ENCODE results near the gene LETM1.

LETM1 gene

DNA sequence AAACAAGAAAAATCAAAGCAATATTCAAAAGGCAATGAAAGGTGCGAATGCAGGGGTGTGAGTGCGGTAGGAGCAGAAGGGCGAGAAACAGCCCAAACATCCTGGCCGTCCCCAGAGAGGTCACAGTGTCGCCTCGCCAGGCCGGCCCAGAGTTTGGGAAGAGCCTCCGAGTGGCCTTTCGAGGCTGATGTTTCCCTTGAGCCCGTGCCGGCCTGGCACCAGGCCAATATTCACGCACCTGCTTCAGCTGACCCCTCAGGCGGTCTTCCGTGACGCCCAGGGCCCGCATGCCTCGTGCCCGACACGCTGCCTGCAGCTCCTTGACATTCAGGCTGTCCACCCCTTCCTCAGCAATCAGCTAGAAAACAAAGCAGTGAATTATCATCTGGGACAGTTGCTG, 30.6 kb downstream of the LETM1 start:
- DNase-seq: no peak
- Histone ChIP-seq H3K27ac (ENCODE audit: insufficient read depth in 1 of 2, low read depth in 1 of 2, low read length in 2 of 2, poor library complexity in 1 of 2, severe bottlenecking in 2 of 2) (no peak overlapping the region), H3K4me3 (ENCODE audit: control insufficient read depth in 1 of 7, extremely low read depth in 1 of 7, insufficient read depth in 4 of 7, low read depth in 2 of 7, low read length in 6 of 7) (no peak overlapping the region), H3K9me3 (ENCODE audit: control extremely low read depth in 1 of 5, control insufficient read depth in 4 of 5, insufficient read depth in 2 of 5, low read depth in 1 of 5, low read length in 4 of 5) (no peaks in the 10 kb centered on the region), H3K36me3 (ENCODE audit: control insufficient read depth in 4 of 4, insufficient read depth in 4 of 4, low read length in 3 of 4) (peaks cover 0 to 66% (median 45%) of the 10 kb centered on the region in 4 experiments), H3K27me3 (replicated peaks in 2 of 5; ENCODE audit: control insufficient read depth in 4 of 5, insufficient read depth in 5 of 5, low read length in 4 of 5) (no peaks in the 10 kb centered on the region), H3K4me1 (ENCODE audit: control extremely low read depth in 1 of 4, control insufficient read depth in 4 of 4, insufficient read depth in 4 of 4, low read length in 3 of 4) (no peaks in the 10 kb centered on the region)
- ChIA-PET POLR2A (no interaction called here), CTCF (no interaction called here)
- WGBS (ENCODE audit: insufficient coverage): 97% methylated on average over 19 of the region's 19 CpGs

DNA sequence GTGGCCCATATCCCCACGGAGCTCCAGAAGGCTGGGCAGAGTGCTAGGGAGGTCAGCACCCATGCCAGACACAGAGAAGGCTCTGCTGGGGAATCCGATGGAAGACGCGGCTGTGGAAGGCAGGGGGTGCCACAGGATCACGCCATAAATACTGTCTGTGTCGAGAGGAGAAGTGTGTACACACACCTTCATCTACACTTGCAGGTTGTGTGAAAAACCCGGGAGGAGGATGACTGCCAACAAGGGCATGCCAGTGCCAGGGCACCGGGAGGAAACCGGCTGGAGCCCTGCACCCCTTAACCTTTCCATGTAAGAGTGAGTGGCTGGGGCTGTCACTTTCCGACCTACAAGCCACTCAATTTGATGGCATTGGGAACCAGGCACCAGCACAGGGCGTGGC, 31.2 kb downstream of the LETM1 start:
- 98% methylated on average over 9 of the region's 11 CpGs for WGBS (ENCODE audit: insufficient coverage)
- peaks cover 0 to 67% (median 49%) of the 10 kb centered on the region in 4 experiments for H3K36me3 ChIP-seq (ENCODE audit: control insufficient read depth in 4 of 4, insufficient read depth in 4 of 4, low read length in 3 of 4)
- ChIA-PET POLR2A (no interaction called here), CTCF (no interaction called here)
- H3K4me1 ChIP-seq (ENCODE audit: control extremely low read depth in 1 of 4, control insufficient read depth in 4 of 4, insufficient read depth in 4 of 4, low read length in 3 of 4): no peaks in the 10 kb centered on the region
- no peaks in the 10 kb centered on the region for H3K27me3 ChIP-seq (replicated peaks in 2 of 5; ENCODE audit: control insufficient read depth in 4 of 5, insufficient read depth in 5 of 5, low read length in 4 of 5)
- no peak for DNase-seq
- H3K27ac ChIP-seq (ENCODE audit: insufficient read depth in 1 of 2, low read depth in 1 of 2, low read length in 2 of 2, poor library complexity in 1 of 2, severe bottlenecking in 2 of 2): no peak overlapping the region
- no peaks in the 10 kb centered on the region for H3K9me3 ChIP-seq (ENCODE audit: control extremely low read depth in 1 of 5, control insufficient read depth in 4 of 5, insufficient read depth in 2 of 5, low read depth in 1 of 5, low read length in 4 of 5)
- H3K4me3 ChIP-seq (ENCODE audit: control insufficient read depth in 1 of 7, extremely low read depth in 1 of 7, insufficient read depth in 4 of 7, low read depth in 2 of 7, low read length in 6 of 7): no peak overlapping the region

DNA sequence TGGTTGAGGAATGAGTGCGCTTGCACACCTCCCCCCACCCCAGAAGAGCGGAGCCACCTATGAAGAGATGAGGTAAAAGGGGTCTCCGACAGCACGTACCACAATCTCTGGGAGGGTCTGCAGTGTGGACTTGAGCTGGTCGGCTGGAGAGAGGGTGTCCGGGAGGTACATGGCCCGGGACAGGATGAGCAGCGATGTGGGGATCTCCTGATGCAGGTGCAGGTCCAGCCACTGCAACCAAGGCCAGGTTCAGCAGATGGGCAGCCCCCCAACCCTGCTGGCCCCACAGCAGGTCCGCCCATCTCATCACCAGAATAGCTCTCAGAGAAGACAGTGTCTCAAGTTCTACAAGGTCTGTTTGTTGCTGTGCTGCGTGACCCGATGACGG, 32.4 kb downstream of the LETM1 start:
- POLR2A ChIA-PET: no interaction called here
- no peak for DNase-seq
- Histone ChIP-seq H3K4me3 (ENCODE audit: control insufficient read depth in 1 of 7, extremely low read depth in 1 of 7, insufficient read depth in 4 of 7, low read depth in 2 of 7, low read length in 6 of 7) (no peak overlapping the region), H3K9me3 (ENCODE audit: control extremely low read depth in 1 of 5, control insufficient read depth in 4 of 5, insufficient read depth in 2 of 5, low read depth in 1 of 5, low read length in 4 of 5) (no peaks in the 10 kb centered on the region), H3K27ac (ENCODE audit: insufficient read depth in 1 of 2, low read depth in 1 of 2, low read length in 2 of 2, poor library complexity in 1 of 2, severe bottlenecking in 2 of 2) (no peak overlapping the region), H3K4me1 (ENCODE audit: control extremely low read depth in 1 of 4, control insufficient read depth in 4 of 4, insufficient read depth in 4 of 4, low read length in 3 of 4) (no peaks in the 10 kb centered on the region), H3K36me3 (ENCODE audit: control insufficient read depth in 4 of 4, insufficient read depth in 4 of 4, low read length in 3 of 4) (peaks cover 0 to 75% (median 53%) of the 10 kb centered on the region in 4 experiments), H3K27me3 (replicated peaks in 2 of 5; ENCODE audit: control insufficient read depth in 4 of 5, insufficient read depth in 5 of 5, low read length in 4 of 5) (no peaks in the 10 kb centered on the region)
- CTCF ChIA-PET: no interaction called here
- 97% methylated on average over 8 of the region's 12 CpGs for WGBS (ENCODE audit: insufficient coverage)

DNA sequence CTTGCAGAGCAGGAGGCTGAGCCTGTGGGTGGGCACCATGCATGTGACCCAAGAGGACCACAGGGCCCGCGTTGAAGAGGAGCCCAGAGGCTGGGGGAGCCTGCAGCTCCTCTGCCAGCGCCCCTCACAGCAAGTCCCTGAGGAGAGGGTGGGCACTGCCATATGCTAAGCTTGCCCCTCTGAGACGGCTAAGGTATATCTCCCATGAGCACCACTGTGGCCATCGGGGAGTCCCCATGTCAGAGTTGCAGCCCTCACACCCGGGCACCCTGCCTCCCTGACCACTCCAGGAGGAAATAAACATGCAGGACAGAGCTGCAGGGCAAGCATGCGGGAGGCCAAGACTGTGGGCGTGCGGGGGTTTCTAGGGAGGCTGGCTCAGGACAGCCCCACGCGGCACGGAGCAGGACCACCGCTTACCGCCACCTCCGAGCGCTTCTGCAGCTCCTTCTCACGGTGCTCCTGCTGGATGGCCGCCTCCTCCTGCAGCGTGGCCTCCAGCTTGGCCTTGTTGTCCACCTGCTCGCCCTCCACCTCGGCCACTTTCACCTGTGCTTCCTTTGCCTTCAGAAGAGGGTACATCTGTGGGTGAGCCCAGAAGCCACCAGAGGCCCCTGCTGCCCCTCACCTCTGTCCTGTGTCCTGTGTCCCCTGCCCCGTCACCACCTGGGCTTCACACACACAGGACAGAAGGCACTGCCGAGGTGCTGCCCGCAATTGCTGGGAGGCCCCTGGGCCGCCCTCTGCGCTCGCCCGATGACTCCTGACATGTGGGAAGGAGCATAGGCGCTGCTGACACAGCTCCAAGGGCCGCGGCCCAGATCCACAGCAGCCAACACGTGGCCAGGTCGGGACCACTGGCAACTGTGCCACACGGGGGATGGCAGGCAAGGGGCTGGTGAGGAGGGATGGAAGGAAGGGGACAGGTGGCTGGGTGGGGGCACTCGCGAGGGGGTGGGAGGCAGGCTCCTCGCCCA, 33.1 kb downstream of the LETM1 start:
- DNase-seq: no peak
- ChIA-PET POLR2A (no interaction called here), CTCF (interaction anchor here (1.7 kb wide), 1 partner anchor 12 kb away, joined by 7 read pairs; no protein-coding TSS in a partner anchor)
- Histone ChIP-seq H3K36me3 (ENCODE audit: control insufficient read depth in 4 of 4, insufficient read depth in 4 of 4, low read length in 3 of 4) (peaks cover 0 to 79% (median 57%) of the 10 kb centered on the region in 4 experiments), H3K9me3 (ENCODE audit: control extremely low read depth in 1 of 5, control insufficient read depth in 4 of 5, insufficient read depth in 2 of 5, low read depth in 1 of 5, low read length in 4 of 5) (no peaks in the 10 kb centered on the region), H3K4me3 (ENCODE audit: control insufficient read depth in 1 of 7, extremely low read depth in 1 of 7, insufficient read depth in 4 of 7, low read depth in 2 of 7, low read length in 6 of 7) (no peak overlapping the region), H3K27ac (ENCODE audit: insufficient read depth in 1 of 2, low read depth in 1 of 2, low read length in 2 of 2, poor library complexity in 1 of 2, severe bottlenecking in 2 of 2) (no peak overlapping the region), H3K27me3 (replicated peaks in 2 of 5; ENCODE audit: control insufficient read depth in 4 of 5, insufficient read depth in 5 of 5, low read length in 4 of 5) (no peaks in the 10 kb centered on the region), H3K4me1 (ENCODE audit: control extremely low read depth in 1 of 4, control insufficient read depth in 4 of 4, insufficient read depth in 4 of 4, low read length in 3 of 4) (no peaks in the 10 kb centered on the region)
- 92% methylated on average over 28 of the region's 37 CpGs for WGBS (ENCODE audit: insufficient coverage)

DNA sequence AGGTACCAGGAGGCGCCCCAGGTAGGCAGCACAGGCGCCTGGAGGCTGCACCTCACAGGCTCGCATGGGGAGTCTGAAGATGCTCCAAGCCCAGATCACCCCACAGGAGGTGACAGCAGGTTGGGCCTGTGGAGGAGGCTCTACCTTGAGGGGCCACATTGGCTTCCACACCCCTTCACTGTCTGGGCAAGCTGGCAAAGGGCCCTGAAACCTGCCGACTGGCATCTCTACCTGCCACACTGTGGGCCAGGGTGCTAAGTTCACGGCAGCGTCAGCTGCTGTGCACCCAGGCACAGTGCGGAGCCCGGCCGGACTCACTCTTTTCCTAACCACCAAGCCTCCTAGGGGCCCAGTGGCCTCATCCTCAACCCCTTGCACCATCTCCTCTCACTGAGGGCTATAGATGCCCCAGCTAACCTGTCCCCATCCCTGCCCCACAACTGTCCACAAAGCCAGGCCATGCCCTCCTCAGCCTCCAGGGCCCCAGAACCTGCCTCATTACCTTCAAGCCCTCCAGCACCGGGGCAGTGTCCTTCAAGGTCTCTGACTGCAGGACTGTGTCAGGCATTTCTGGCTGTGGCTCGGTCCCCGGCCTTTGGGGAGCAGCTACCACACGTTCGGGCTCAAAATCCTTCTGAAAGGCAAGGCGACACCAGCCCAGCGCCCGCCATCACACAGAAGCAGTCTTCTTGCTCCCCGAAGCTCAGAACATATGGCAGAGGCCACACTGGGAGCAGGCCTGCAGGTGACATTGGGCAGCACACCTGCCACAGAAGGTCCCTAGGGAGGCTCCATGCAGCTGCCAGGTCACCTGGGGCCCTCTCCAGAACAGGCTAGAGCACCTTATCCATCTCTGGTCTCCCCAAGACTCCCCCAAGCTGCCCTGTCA, 34.0 kb downstream of the LETM1 start:
- no peaks in the 10 kb centered on the region for H3K27me3 ChIP-seq (replicated peaks in 2 of 5; ENCODE audit: control insufficient read depth in 4 of 5, insufficient read depth in 5 of 5, low read length in 4 of 5)
- peaks cover 0 to 85% (median 58%) of the 10 kb centered on the region in 4 experiments for H3K36me3 ChIP-seq (ENCODE audit: control insufficient read depth in 4 of 4, insufficient read depth in 4 of 4, low read length in 3 of 4)
- ChIA-PET POLR2A (no interaction called here), CTCF (interaction anchor here (1.7 kb wide), 1 partner anchor 11 kb away, joined by 7 read pairs; no protein-coding TSS in a partner anchor)
- H3K9me3 ChIP-seq (ENCODE audit: control extremely low read depth in 1 of 5, control insufficient read depth in 4 of 5, insufficient read depth in 2 of 5, low read depth in 1 of 5, low read length in 4 of 5): no peaks in the 10 kb centered on the region
- H3K27ac ChIP-seq (ENCODE audit: insufficient read depth in 1 of 2, low read depth in 1 of 2, low read length in 2 of 2, poor library complexity in 1 of 2, severe bottlenecking in 2 of 2): no peak overlapping the region
- no peak for DNase-seq
- H3K4me1 ChIP-seq (ENCODE audit: control extremely low read depth in 1 of 4, control insufficient read depth in 4 of 4, insufficient read depth in 4 of 4, low read length in 3 of 4): no peaks in the 10 kb centered on the region
- WGBS (ENCODE audit: insufficient coverage): over 99% methylated on average over 16 of the region's 18 CpGs
- no peak overlapping the region for H3K4me3 ChIP-seq (ENCODE audit: control insufficient read depth in 1 of 7, extremely low read depth in 1 of 7, insufficient read depth in 4 of 7, low read depth in 2 of 7, low read length in 6 of 7)

DNA sequence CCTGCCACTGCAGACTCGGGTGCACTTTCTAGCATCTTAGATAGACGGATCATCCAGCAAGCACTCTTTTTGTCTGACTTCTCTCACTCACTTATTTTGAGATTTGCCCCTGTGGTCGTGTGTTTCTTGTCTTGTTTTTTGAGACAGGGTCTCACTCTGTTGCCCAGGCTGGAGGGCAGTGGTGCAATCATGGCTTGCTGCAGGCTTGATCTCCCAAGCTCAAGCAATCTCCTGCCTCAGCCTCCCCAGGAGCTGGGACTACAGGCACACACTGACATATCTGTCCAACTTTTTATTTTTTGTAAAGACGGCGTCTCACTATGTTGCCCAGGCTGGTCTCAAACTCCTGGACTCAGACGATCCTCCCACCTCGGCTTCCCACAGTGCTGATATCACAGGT, 36.1 kb downstream of the LETM1 start:
- no peak for DNase-seq
- Histone ChIP-seq H3K27ac (ENCODE audit: insufficient read depth in 1 of 2, low read depth in 1 of 2, low read length in 2 of 2, poor library complexity in 1 of 2, severe bottlenecking in 2 of 2) (no peak overlapping the region), H3K36me3 (ENCODE audit: control insufficient read depth in 4 of 4, insufficient read depth in 4 of 4, low read length in 3 of 4) (peaks cover 0 to 83% (median 60%) of the 10 kb centered on the region in 4 experiments), H3K4me1 (ENCODE audit: control extremely low read depth in 1 of 4, control insufficient read depth in 4 of 4, insufficient read depth in 4 of 4, low read length in 3 of 4) (no peaks in the 10 kb centered on the region), H3K9me3 (ENCODE audit: control extremely low read depth in 1 of 5, control insufficient read depth in 4 of 5, insufficient read depth in 2 of 5, low read depth in 1 of 5, low read length in 4 of 5) (no peaks in the 10 kb centered on the region), H3K4me3 (ENCODE audit: control insufficient read depth in 1 of 7, extremely low read depth in 1 of 7, insufficient read depth in 4 of 7, low read depth in 2 of 7, low read length in 6 of 7) (no peak overlapping the region), H3K27me3 (replicated peaks in 2 of 5; ENCODE audit: control insufficient read depth in 4 of 5, insufficient read depth in 5 of 5, low read length in 4 of 5) (no peaks in the 10 kb centered on the region)
- POLR2A ChIA-PET: no interaction called here
- CTCF ChIA-PET: interaction anchor here (1.1 to 2.2 kb wide), 2 partner anchors 9 to 10 kb away, joined by 3 to 5 read pairs; no protein-coding TSS in a partner anchor
- 98% methylated on average over 6 of the region's 7 CpGs for WGBS (ENCODE audit: insufficient coverage)

All from common myeloid progenitor, CD34-positive (primary cell).